Activated naive CD4-positive, alpha-beta T cell (primary cell): Measurements from ENCODE around the gene PTPRN2.

Source experiments
- DNase-seq, 4 experiments: peaks; one replicate each; lab custom pipeline; 2025; lab: John Stamatoyannopoulos, UW

Gene PTPRN2

DNA sequence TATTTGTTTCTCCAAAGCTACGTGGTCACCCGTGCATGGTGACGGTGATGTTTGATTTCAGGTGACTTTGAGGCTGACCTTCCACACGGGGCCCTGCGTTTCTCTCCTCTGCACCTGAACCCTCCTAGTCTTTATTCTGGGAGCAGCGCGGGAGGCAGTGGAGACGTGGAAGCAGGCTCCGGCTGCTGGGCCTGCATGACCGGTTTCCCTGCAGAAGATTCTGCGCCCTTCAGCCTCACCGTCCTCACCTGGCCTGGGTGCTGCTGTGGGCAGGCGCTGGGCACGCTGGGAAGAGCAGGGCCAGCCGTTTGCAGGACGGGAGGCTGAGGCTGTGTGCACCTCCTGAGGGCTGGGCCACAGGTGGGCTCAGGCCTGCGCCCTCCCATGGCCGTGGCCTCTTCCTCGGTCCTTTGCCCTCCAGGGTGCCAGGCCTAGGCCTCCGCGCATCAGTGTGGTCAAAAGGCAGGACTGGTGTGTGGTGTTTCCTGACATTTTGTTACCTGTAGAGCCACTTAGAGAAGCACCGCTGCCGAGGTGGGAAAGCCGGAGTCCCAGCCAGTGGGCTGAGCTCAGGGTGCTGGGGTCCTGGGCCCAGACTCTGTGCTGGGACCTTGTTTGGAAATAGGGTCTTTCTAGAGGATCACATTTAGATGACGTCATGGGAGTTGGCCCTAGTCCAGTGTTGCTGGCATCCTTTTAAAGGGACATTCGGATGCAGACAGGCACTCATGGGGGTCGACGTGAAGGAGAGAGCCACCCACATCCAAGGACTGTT, 772.5 kb downstream of the PTPRN2 start:
- DNase-seq = no peak

- DNase-seq = no peak
Measured at GRCh38 chr7:157813741-157814661, 773.6 kb downstream of the PTPRN2 start.

DNA sequence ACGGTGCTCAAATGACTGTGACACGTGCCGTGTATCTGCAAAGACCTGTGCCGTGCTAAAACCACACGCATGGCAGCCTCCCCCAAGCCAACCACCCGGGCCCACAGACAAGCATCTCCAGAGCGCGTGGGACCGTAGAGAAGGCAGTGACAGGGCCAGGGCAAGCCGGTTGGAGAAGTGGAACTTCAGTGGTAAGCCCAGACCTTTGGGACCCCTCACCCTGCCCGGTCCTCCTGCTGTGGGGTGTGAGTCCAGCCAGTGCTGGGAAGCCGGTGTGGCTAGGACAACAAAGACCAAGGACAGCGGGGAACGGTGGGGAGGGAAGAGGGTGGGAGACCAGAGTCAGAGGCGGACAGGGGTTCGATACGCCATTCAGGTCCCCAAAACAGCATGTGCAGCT, 774.6 kb downstream of the PTPRN2 start:
- no peak for DNase-seq

DNA sequence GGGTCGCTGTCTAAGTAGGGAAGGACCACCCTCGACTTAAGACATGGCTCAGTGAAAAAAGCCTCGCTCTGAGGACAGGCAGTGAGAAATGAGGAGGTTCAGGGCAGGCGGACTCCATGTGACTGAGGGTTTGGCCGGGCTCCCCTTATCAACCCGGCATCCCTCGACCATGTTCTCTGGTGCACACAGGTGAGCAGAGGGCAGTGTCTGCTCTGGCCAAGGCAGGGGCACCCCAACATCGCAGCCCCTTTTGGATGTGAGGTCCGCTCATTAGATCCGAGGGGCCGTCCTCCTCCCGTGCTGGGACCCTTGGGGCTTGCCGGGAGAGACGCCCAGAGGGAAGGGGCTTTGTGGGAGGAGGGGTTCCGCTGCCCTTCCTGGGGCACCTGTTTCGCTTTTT, 775.7 kb downstream of the PTPRN2 start:
- no peak for DNase-seq

- no peak for DNase-seq
Measured at GRCh38 chr7:157809863-157810851, 777.5 kb downstream of the PTPRN2 start.

DNA sequence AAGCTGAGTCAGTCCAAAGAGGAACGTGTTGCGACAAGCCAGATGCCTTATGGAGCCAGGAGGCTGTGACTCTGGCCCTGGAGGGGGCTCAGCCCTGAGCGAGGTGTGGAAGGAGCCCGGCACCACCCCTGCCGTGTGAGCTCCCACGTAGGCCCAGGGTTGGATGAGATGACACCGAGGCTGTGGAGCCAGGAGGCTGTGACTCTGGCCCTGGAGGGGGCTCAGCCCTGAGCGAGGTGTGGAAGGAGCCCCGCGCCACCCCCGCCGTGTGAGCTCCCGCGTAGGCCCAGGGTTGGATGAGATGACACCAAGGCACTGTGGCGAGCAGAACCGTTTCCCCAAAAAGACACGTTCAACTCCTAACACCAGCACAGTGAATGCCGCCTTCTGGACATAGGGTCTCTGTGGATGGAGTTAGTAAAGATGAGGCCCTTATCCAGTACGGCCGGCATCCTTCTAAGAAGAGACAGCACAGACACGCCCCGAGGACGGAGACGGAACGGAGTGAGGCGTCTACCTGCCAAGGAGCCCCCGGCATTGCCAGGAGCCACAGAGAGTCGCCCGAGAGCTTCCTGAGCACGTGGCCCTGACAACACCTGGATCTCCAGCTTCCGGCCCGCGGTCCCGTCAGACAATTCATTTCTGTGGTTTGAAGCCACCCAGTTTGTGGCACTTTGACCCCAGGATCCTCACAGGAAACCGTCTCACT, 778.3 kb downstream of the PTPRN2 start:
- DNase-seq = no peak

DNA sequence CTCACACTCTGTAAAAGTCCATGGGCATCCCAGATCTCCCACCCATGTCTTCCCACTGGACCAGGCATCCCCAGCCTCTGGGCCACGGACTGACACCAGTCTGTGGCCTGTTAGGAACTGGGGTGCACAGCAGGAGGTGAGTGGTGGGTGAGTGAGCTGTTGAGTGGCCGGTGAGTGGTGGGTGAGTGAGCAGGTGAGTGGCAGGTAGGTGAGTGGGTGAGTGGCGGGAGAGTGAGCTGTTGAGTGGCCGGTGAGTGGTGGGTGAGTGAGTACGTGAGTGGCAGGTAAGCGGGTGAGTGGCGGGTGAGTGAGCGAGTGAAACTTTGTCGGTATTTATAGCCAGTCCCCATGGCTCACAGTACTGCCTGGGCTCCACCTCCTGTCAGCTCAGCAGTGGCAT, 779.6 kb downstream of the PTPRN2 start:
- no peak for DNase-seq

DNA sequence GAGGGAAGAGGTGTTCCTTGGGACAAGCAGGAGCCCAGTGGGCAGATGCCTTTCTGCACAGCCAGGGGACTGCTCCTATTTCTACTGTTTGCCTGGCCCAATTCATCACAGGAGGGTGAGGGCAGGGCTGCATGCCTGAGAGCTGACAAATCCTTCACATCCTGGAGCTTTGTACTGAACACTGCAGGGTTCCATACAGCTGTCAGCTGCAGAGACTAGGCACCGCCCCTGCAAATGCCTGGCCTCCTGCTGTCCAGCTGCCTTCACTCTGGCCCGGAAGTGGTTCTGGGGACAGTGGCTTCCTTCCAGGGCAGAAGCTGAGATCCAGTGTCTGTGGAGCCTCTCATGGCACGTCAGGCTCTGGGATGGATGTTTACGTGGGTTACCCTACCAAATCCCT, 780.1 kb downstream of the PTPRN2 start:
- DNase-seq = no peak

- no peak for DNase-seq
Measured at GRCh38 chr7:157806711-157807110, 780.9 kb downstream of the PTPRN2 start.

GRCh38 chr7:157805713-157806112, 781.9 kb downstream of the PTPRN2 start:
- DNase-seq = no peak

DNA sequence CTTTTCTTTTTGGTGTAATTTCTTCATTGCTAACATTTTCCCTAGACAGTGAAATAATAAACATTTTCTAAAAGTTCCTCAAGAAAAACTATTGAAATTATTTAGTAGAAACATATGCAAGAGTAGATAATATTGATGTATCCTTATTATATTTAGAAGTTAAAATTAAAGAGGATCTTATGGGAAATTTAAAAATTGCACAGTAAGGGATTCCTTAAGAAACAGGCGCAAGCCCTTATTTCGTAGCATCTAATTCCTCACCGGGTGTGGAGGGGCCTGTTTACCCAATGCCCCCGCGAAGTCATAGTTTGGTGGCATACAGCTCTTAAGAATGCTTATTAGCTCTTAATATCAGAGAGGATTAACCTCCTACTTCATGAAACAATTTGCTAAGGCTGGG, 783.7 kb downstream of the PTPRN2 start:
- no peak for DNase-seq

DNA sequence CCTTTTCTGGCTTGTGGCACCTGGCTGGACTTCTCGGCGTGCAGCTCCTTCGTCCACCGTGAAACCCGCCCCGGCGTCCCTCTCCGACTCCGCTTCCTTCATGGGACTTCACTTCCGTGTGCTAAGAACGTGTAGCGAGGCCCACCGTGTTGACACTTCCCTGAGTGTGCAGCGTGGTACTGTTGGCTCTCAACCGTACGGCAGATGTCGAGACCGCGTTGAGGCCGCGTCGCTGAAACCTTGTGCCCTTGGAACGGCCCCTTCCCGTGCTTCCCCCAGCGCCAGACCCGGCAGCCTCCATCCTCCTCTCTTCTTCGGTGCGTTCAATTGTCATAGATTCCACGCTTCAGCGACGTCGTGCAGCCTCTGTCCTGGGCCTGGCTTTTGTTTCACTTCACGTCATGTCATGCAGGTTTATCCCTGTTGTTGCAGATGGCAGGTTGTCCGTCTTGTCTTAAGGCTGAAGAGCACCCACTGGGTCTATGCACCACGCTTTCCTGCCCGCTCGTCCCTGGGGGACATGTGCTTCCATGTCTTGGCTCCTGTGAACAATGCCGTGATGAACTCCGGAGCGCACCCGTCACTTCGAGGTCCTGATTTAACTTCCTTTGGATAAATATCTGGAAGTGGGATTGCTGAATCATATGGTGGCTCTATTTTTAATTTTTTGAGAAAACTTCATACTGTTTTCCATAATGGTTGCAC, 785.5 kb downstream of the PTPRN2 start:
- no peak for DNase-seq

GRCh38 chr7:157801113-157801512, 786.5 kb downstream of the PTPRN2 start:
- DNase-seq = no peak

- DNase-seq = no peak
Measured at GRCh38 chr7:157800281-157800680, 787.3 kb downstream of the PTPRN2 start.

GRCh38 chr7:157799076-157799685, 788.4 kb downstream of the PTPRN2 start:
- DNase-seq = no peak

GRCh38 chr7:157797361-157797760, 790.3 kb downstream of the PTPRN2 start:
- DNase-seq = no peak

- no peak for DNase-seq
Measured at GRCh38 chr7:157796846-157797245, 790.8 kb downstream of the PTPRN2 start.

- DNase-seq = no peak
Measured at GRCh38 chr7:157795643-157796042, 792.0 kb downstream of the PTPRN2 start.

DNA sequence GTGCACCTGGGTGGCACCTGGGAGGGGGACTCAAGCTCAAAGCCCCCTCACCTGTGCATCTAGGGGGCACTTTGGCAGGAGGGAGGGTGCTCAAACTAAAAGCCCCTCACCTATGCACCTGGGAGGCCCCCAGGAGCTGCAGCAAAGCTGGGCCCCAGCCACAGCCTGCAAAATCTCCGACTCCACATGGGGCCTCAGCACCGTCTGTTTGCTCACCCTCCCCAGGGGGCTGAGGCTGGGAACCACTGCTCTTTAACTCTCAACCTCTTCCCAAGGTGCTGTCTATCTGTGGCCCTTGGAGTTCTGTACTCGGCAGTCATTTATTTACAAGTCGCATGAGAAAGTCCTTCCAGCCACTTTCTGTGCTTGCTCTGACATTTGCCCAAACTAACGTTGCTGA, 792.4 kb downstream of the PTPRN2 start:
- DNase-seq = no peak

GRCh38 chr7:157794746-157795065, 792.9 kb downstream of the PTPRN2 start:
- DNase-seq = no peak
